MM.1S (cell line): ENCODE data around the gene WIPI1.
A peak's percentile ranks its signal among the peaks of the same experiment; 100 is the strongest.

Experiments
- DNase-seq: peaks from one replicate; pipeline ENCODE4 v3.0.0-alpha.2; 2015
- H2AFZ ChIP-seq: fragments of 300-600 bp; sonication (generic); 2 replicates; pipeline ENCODE4 v1.6.0; 2016; ENCODE audit warnings: antibody characterized with exemption, low read length
- H3F3A ChIP-seq: fragments of 300-600 bp; sonication (generic); 2 replicates; pipeline ENCODE4 v1.6.1; 2016; ENCODE audit warnings: mild to moderate bottlenecking, antibody characterized with exemption, low read length, moderate library complexity, mixed read lengths; ENCODE audit not compliant: insufficient read depth
- H3K27ac ChIP-seq: fragments of 300-600 bp; sonication (generic); 2 replicates; pipeline ENCODE4 v1.5.1; 2016; ENCODE audit warnings: mild to moderate bottlenecking, low read length
- H3K27me3 ChIP-seq: fragments of 300-600 bp; sonication (generic); replicated peaks from 2 replicates; pipeline ENCODE4 v1.6.0; 2016; ENCODE audit warnings: low read length; ENCODE audit not compliant: insufficient read depth
- H3K36me3 ChIP-seq: fragments of 300-600 bp; sonication (generic); replicated peaks from 2 replicates; pipeline ENCODE4 v1.6.1; 2016; ENCODE audit warnings: mild to moderate bottlenecking, low read length, mixed read lengths; ENCODE audit not compliant: insufficient read depth
- H3K4me1 ChIP-seq: fragments of 300-600 bp; sonication (generic); 2 replicates; pipeline ENCODE4 v1.6.1; 2016; ENCODE audit warnings: low read length, mixed read lengths
- H3K4me2 ChIP-seq: fragments of 300-600 bp; sonication (generic); 2 replicates; pipeline ENCODE4 v1.6.0; 2016; ENCODE audit warnings: low read depth, low read length
- H3K4me3 ChIP-seq: fragments of 300-600 bp; sonication (generic); 2 replicates; pipeline ENCODE4 v1.5.1; 2016; ENCODE audit warnings: low read length, mixed read lengths
- H3K79me2 ChIP-seq: fragments of 300-600 bp; sonication (generic); 2 replicates; pipeline ENCODE4 v1.6.1; 2016; ENCODE audit warnings: mixed run types, low read length, mixed read lengths
- H3K9ac ChIP-seq: fragments of 300-600 bp; sonication (generic); 2 replicates; pipeline ENCODE4 v1.6.1; 2016; ENCODE audit warnings: low read length, mixed read lengths
- H3K9me2 ChIP-seq: fragments of 300-600 bp; sonication (generic); replicated peaks from 2 replicates; pipeline ENCODE4 v1.6.1; 2016; ENCODE audit warnings: mild to moderate bottlenecking, low read length, mixed read lengths; ENCODE audit not compliant: insufficient read depth
- H3K9me3 ChIP-seq: fragments of 300-600 bp; sonication (generic); replicated peaks from 2 replicates; pipeline ENCODE4 v1.6.1; 2016; ENCODE audit warnings: mild to moderate bottlenecking, low read length, mixed read lengths; ENCODE audit not compliant: insufficient read depth
- H4K20me1 ChIP-seq: fragments of 300-600 bp; sonication (generic); 2 replicates; pipeline ENCODE4 v1.6.1; 2016; ENCODE audit warnings: mild to moderate bottlenecking, low read length, moderate library complexity, mixed read lengths; ENCODE audit not compliant: insufficient read depth
- CTCF ChIP-seq: fragments of 300-600 bp; sonication (generic); IDR thresholded peaks from 2 replicates; pipeline ENCODE4 v1.5.1; 2016; ENCODE audit warnings: antibody characterized with exemption, low read length, mixed read lengths
- EZH2 ChIP-seq: fragments of 300-600 bp; sonication (generic); optimal IDR thresholded peaks from 2 replicates; pipeline ENCODE3; 2017; ENCODE audit warnings: low read depth, mild to moderate bottlenecking, antibody characterized with exemption, low read length, mixed read lengths
- EZH2phosphoT487 ChIP-seq: fragments of 300-600 bp; sonication (generic); IDR thresholded peaks from 2 replicates; pipeline ENCODE4 v1.6.1; 2018; ENCODE audit warnings: antibody characterized with exemption, low read length

Gene WIPI1

GRCh38 chr17:68443972-68444464 is 13.3 kb downstream of the WIPI1 start:
- Histone ChIP-seq H3K9ac (no peak overlapping the region), H2AFZ (no peak overlapping the region), H3K36me3 (peaks cover 6% of the 10 kb centered on the region; the same call in 1 of the 2 replicates), H3K4me1 (peaks cover 26% of the 10 kb centered on the region), H4K20me1 (no peaks in the 10 kb centered on the region), H3K4me2 (no peak overlapping the region), H3K9me2 (no peaks in the 10 kb centered on the region), H3K27me3 (no peaks in the 10 kb centered on the region), H3K27ac (no peak overlapping the region), H3K9me3 (no peaks in the 10 kb centered on the region), H3F3A (peaks cover 17% of the 10 kb centered on the region), H3K4me3 (no peak overlapping the region), H3K79me2 (peaks cover 4% of the 10 kb centered on the region; the same call in 1 of the 2 replicates)
- no peak for DNase-seq
- no peak for TF ChIP-seq EZH2phosphoT487
- TF ChIP-seq EZH2 = no peak
- TF ChIP-seq CTCF = no peak

GRCh38 chr17:68441070-68441770 is 16.1 kb downstream of the WIPI1 start:
- Histone ChIP-seq H3K4me3 (no peak overlapping the region), H3K9ac (no peak overlapping the region), H3K4me2 (no peak overlapping the region), H3K27ac (no peak overlapping the region; the same call in 1 of the 2 replicates), H3K9me2 (no peaks in the 10 kb centered on the region), H3K27me3 (no peaks in the 10 kb centered on the region), H4K20me1 (no peaks in the 10 kb centered on the region), H3K4me1 (peaks cover 46% of the 10 kb centered on the region), H3K36me3 (peaks cover 6% of the 10 kb centered on the region; the same call in 1 of the 2 replicates), H3K79me2 (peaks cover 4% of the 10 kb centered on the region; the same call in 1 of the 2 replicates), H3F3A (peaks cover 41% of the 10 kb centered on the region), H2AFZ (no peak overlapping the region), H3K9me3 (no peaks in the 10 kb centered on the region)
- no peak for DNase-seq
- no peak for TF ChIP-seq EZH2phosphoT487
- TF ChIP-seq CTCF = no peak
- no peak for TF ChIP-seq EZH2

- Histone ChIP-seq H3K79me2 (peaks cover 4% of the 10 kb centered on the region; the same call in 1 of the 2 replicates), H3K4me1 (peaks cover 53% of the 10 kb centered on the region), H3K9me2 (no peaks in the 10 kb centered on the region), H2AFZ (no peak overlapping the region), H3K9ac (no peak overlapping the region), H3K36me3 (0 out of 2 replicates have a peak, but pooled peaks cover under 1% of the 10 kb centered on the region), H3K27me3 (no peaks in the 10 kb centered on the region), H3K4me3 (no peak overlapping the region), H3K27ac (peak overlapping the region; percentile 98; the same call in 1 of the 2 replicates), H3F3A (peaks cover 47% of the 10 kb centered on the region), H3K4me2 (no peak overlapping the region), H4K20me1 (no peaks in the 10 kb centered on the region), H3K9me3 (no peaks in the 10 kb centered on the region)
- no peak for DNase-seq
- no peak for TF ChIP-seq CTCF
- TF ChIP-seq EZH2 = no peak
- no peak for TF ChIP-seq EZH2phosphoT487
Observed at GRCh38 chr17:68440526-68440925, 16.8 kb downstream of the WIPI1 start.
